Mesothelial cell of epicardium (in vitro differentiated cells): ENCODE results near the gene CLPTM1L. TPM values are rescaled to one million over a fixed set of nuclear protein-coding genes. Genes with fewer than 3 reads are reported as not detected.
"Not testable (repeated sequence)": the region's sequence is repeated elsewhere in the genome, so short reads cannot be mapped to it uniquely, and the experiment has no call there.

Source experiments
- DNase-seq, 2 experiments: peaks; one replicate each; pipeline ENCODE4 v3.0.0; 2021; ENCODE audit warnings: low spot score in 2 of 2; ENCODE audit not compliant: unreplicated experiment in 2 of 2
- H3K27ac Mint-ChIP-seq: 2 replicates; pipeline ENCODE4 v1.8.0; 2021; ENCODE audit warnings: mixed read lengths
- H3K27me3 Mint-ChIP-seq: 2 replicates; pipeline ENCODE4 v1.8.0; 2021; ENCODE audit warnings: low read depth, mixed read lengths
- H3K36me3 Mint-ChIP-seq: 2 replicates; pipeline ENCODE4 v1.8.0; 2021; ENCODE audit warnings: mixed read lengths
- H3K4me1 Mint-ChIP-seq: 2 replicates; pipeline ENCODE4 v1.8.0; 2021; ENCODE audit warnings: mixed read lengths
- H3K4me3 Mint-ChIP-seq: 2 replicates; pipeline ENCODE4 v1.8.0; 2021; ENCODE audit warnings: mild to moderate bottlenecking, moderate library complexity, mixed read lengths
- H3K9me3 Mint-ChIP-seq: 2 replicates; pipeline ENCODE4 v1.8.0; 2021; ENCODE audit warnings: mixed read lengths
- total RNA-seq: library from RNA; stranded (reverse); gene quantifications from 3 replicates; pipeline ENCODE4 v1.2.1, GENCODE V29; 2021
- TF ChIP-seq, protein P1 (sequence below): fragments of 200-600 bp; sonication (generic); IDR thresholded peaks from one replicate; pipeline ENCODE4 v1.5.0; 2021; ENCODE audit warnings: antibody characterized with exemption; ENCODE audit not compliant: unreplicated experiment

The CLPTM1L gene
- total RNA-seq, 1 donor from 2014 or later = 83.7 TPM

GRCh38 chr5:1333986-1334385 lies 10.9 kb downstream of the CLPTM1L start:
- Mint-ChIP-seq H3K4me3 (no peak overlapping the region), H3K36me3 (peaks cover 27% of the 10 kb centered on the region), H3K27ac (no peak overlapping the region), H3K9me3 (no peaks in the 10 kb centered on the region), H3K4me1 (no peaks in the 10 kb centered on the region), H3K27me3 (no peaks in the 10 kb centered on the region)
- TF ChIP-seq, protein P1, sequence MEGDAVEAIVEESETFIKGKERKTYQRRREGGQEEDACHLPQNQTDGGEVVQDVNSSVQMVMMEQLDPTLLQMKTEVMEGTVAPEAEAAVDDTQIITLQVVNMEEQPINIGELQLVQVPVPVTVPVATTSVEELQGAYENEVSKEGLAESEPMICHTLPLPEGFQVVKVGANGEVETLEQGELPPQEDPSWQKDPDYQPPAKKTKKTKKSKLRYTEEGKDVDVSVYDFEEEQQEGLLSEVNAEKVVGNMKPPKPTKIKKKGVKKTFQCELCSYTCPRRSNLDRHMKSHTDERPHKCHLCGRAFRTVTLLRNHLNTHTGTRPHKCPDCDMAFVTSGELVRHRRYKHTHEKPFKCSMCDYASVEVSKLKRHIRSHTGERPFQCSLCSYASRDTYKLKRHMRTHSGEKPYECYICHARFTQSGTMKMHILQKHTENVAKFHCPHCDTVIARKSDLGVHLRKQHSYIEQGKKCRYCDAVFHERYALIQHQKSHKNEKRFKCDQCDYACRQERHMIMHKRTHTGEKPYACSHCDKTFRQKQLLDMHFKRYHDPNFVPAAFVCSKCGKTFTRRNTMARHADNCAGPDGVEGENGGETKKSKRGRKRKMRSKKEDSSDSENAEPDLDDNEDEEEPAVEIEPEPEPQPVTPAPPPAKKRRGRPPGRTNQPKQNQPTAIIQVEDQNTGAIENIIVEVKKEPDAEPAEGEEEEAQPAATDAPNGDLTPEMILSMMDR = no peak
- DNase-seq = no peak

DNA sequence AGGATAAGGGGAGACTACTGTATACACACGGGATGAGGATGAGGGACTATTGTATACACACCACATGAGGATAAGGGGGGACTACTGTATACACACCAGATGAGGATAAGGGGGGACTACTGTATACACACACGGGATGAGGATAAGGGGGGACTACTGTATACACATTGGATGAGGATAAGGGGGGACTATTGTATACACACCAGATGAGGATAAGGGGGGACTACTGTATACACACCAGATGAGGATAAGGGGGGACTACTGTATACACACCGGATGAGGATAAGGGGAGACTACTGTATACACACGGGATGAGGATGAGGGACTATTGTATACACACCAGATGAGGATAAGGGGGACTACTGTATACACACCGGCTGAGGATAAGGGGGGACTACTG lies 11.6 kb downstream of the CLPTM1L start:
- DNase-seq, H3K4me3 Mint-ChIP-seq, H3K27me3 Mint-ChIP-seq, H3K27ac Mint-ChIP-seq, H3K4me1 Mint-ChIP-seq, H3K9me3 Mint-ChIP-seq: not testable (repeated sequence)
- peaks cover 34% of the 10 kb centered on the region for H3K36me3 Mint-ChIP-seq

- peaks cover 37% of the 10 kb centered on the region for H3K36me3 Mint-ChIP-seq
- H3K27me3 Mint-ChIP-seq = no peaks in the 10 kb centered on the region
- no peak for DNase-seq
- TF ChIP-seq, protein P1 = no peak
- H3K4me3 Mint-ChIP-seq = no peak overlapping the region
- no peaks in the 10 kb centered on the region for H3K4me1 Mint-ChIP-seq
- H3K9me3 Mint-ChIP-seq = peaks cover 10% of the 10 kb centered on the region
- H3K27ac Mint-ChIP-seq = no peak overlapping the region
These were observed 12.4 kb downstream of the CLPTM1L start for GRCh38 chr5:1332461-1333001.

GRCh38 chr5:1331861-1332405 lies 13.0 kb downstream of the CLPTM1L start:
- DNase-seq = no peak
- no peaks in the 10 kb centered on the region for H3K27me3 Mint-ChIP-seq
- H3K4me1 Mint-ChIP-seq = no peaks in the 10 kb centered on the region
- peaks cover 43% of the 10 kb centered on the region for H3K36me3 Mint-ChIP-seq
- H3K27ac Mint-ChIP-seq = no peak overlapping the region
- TF ChIP-seq, protein P1 = no peak
- H3K9me3 Mint-ChIP-seq = peaks cover 16% of the 10 kb centered on the region
- H3K4me3 Mint-ChIP-seq = no peak overlapping the region

- Mint-ChIP-seq H3K4me1 (no peaks in the 10 kb centered on the region), H3K27ac (no peak overlapping the region), H3K36me3 (peaks cover 51% of the 10 kb centered on the region), H3K4me3 (no peak overlapping the region), H3K27me3 (no peaks in the 10 kb centered on the region), H3K9me3 (peaks cover 22% of the 10 kb centered on the region)
- no peak for DNase-seq
- TF ChIP-seq, protein P1 = no peak
These were observed 13.8 kb downstream of the CLPTM1L start for GRCh38 chr5:1330847-1331831.
